Ishikawa (cell line): ENCODE measurements around the gene DGKD.

Experiments
- CEBPB ChIP-seq: IDR thresholded peaks from 2 replicates; pipeline ENCODE4 v1.6.1; 2012
- CREB1 ChIP-seq: IDR thresholded peaks from 2 replicates; pipeline ENCODE4 v1.6.1; 2012; ENCODE audit warnings: low read depth
- FOXM1 ChIP-seq: IDR thresholded peaks from 2 replicates; pipeline ENCODE4 v1.6.1; 2012; ENCODE audit warnings: low read depth, borderline replicate concordance
- TF ChIP-seq, protein P1 (sequence below): IDR thresholded peaks from 2 replicates; pipeline ENCODE4 v1.6.1; 2012

DNA sequence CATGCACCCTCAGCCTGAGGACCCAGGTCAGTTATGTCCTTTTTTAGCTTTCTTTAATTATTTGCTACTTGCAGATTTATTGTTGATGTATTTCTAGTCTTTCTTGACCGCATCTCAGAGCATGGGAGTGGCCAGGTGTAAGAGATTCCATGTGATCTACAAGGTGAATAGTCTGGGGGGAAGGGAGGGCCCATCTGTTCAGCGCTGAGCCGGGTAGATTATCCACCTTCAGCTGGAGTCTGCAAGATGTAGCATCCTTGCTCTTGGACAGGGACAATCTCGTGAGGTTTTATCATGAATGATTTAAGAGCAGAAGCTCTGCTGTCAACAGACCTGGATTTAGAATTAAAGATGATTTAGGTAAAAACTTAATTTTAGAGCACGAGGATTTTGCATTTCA, 12.0 kb upstream of the DGKD start:
- TF ChIP-seq, protein P1, sequence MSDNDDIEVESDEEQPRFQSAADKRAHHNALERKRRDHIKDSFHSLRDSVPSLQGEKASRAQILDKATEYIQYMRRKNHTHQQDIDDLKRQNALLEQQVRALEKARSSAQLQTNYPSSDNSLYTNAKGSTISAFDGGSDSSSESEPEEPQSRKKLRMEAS: no peak
- TF ChIP-seq CREB1 (no peak), CEBPB (no peak), FOXM1 (no peak)
